ENCODE results near the gene RLF. TPM values are rescaled to one million over a fixed set of nuclear protein-coding genes. Genes with fewer than 3 reads are reported as not detected.

RLF gene
- total and polyA plus RNA-seq, 3 donors from 2014 or later: 16.4 to 28.4 (median 27.2) TPM

- no peak for TF ChIP-seq POLR2A (IDR thresholded peaks at IDR 0.05)
- no peak for TF ChIP-seq CTCF (IDR thresholded peaks at IDR 0.05)
- intact Hi-C loops (cut with DNase I; ENCODE audit: low total_unique reads): no loop called here
Observed at GRCh38 chr1:40248412-40248811, 87.2 kb downstream of the RLF start.

GRCh38 chr1:40251456-40251855, 90.3 kb downstream of the RLF start:
- Histone ChIP-seq H3K9me3 (no peaks in the 10 kb centered on the region), H3K27me3 (no peaks in the 10 kb centered on the region), H3K36me3 (ENCODE audit: low read depth, missing control alignments) (no peaks in the 10 kb centered on the region), H3K4me1 (peaks cover 4% of the 10 kb centered on the region), H3K4me3 (no peak overlapping the region), H3K27ac (no peak overlapping the region)
- TF ChIP-seq POLR2A (IDR thresholded peaks at IDR 0.05): no peak
- TF ChIP-seq CTCF (IDR thresholded peaks at IDR 0.05): no peak
- DNase-seq: no peak
- 80 to 85% methylated on average over 4 of the region's 4 CpGs for WGBS, 2 donors
- intact Hi-C loops (cut with DNase I; ENCODE audit: low total_unique reads): no loop called here

More at GRCh38 chr1:40248412-40248811, 87.2 kb downstream of the RLF start:
- Histone ChIP-seq H3K27me3 (no peaks in the 10 kb centered on the region), H3K36me3 (ENCODE audit: low read depth, missing control alignments) (no peaks in the 10 kb centered on the region), H3K27ac (no peak overlapping the region), H3K4me1 (no peaks in the 10 kb centered on the region), H3K4me3 (no peak overlapping the region), H3K9me3 (no peaks in the 10 kb centered on the region)
- no peak for DNase-seq

- TF ChIP-seq POLR2A (IDR thresholded peaks at IDR 0.05) (no peak), CTCF (IDR thresholded peaks at IDR 0.05) (no peak)
- DNase-seq: no peak
- Histone ChIP-seq H3K27ac (no peak overlapping the region), H3K27me3 (no peaks in the 10 kb centered on the region), H3K4me3 (no peak overlapping the region), H3K9me3 (no peaks in the 10 kb centered on the region), H3K4me1 (peaks cover 9% of the 10 kb centered on the region), H3K36me3 (ENCODE audit: low read depth, missing control alignments) (no peaks in the 10 kb centered on the region)
- 77 to 87% methylated on average over 2 of the region's 2 CpGs for WGBS, 2 donors
- intact Hi-C loops (cut with DNase I; ENCODE audit: low total_unique reads): no loop called here
Observed at GRCh38 chr1:40252601-40253000, 91.4 kb downstream of the RLF start.

GRCh38 chr1:40255231-40255630, 94.0 kb downstream of the RLF start:
- Histone ChIP-seq H3K27me3 (no peaks in the 10 kb centered on the region), H3K4me1 (peaks cover 15% of the 10 kb centered on the region), H3K9me3 (no peaks in the 10 kb centered on the region), H3K27ac (no peak overlapping the region), H3K36me3 (ENCODE audit: low read depth, missing control alignments) (no peaks in the 10 kb centered on the region), H3K4me3 (no peak overlapping the region)
- DNase-seq: no peak
- TF ChIP-seq CTCF (IDR thresholded peaks at IDR 0.05) (no peak), POLR2A (IDR thresholded peaks at IDR 0.05) (no peak)
- intact Hi-C loops (cut with DNase I; ENCODE audit: low total_unique reads): no loop called here

GRCh38 chr1:40256401-40257084, 95.4 kb downstream of the RLF start:
- no peak for TF ChIP-seq POLR2A (IDR thresholded peaks at IDR 0.05)
- TF ChIP-seq CTCF (IDR thresholded peaks at IDR 0.05): no peak
- Histone ChIP-seq H3K27me3 (no peaks in the 10 kb centered on the region), H3K36me3 (ENCODE audit: low read depth, missing control alignments) (no peaks in the 10 kb centered on the region), H3K9me3 (no peaks in the 10 kb centered on the region), H3K27ac (peak overlapping the region; percentile 89 to 95), H3K4me1 (peaks cover 15% of the 10 kb centered on the region), H3K4me3 (peak overlapping the region; percentile 88 to 92)
- intact Hi-C loops (cut with DNase I; ENCODE audit: low total_unique reads): no loop called here
- DNase-seq: no peak
- 54% methylated on average over 6 of the region's 6 CpGs for WGBS, 2 donors

All from testis (tissue), 3 donors.